Measurements from ENCODE around the gene ZFAND4. TPM values are rescaled to one million over a fixed set of nuclear protein-coding genes. Genes with fewer than 3 reads are reported as not detected.

ZFAND4 gene
- total and polyA plus RNA-seq, 9 of the 15 experiments (the other 6 are each of a cell fraction or from before 2014, with no cell fraction given): 0.42 to 3.0 (median 1.5) TPM

GRCh38 chr10:45569471-45569870 is 103.1 kb downstream of the ZFAND4 start:
- CTCF ChIA-PET (ENCODE audit: low intra/inter-chr PET ratio): no interaction called here
- FAIRE-seq (peak; percentile 74), DNase-seq (ENCODE audit: extremely low read depth in 1 of 4, low spot score in 3 of 4) (no peak), ATAC-seq (no peak)
- Histone ChIP-seq H3K4me2 (ENCODE audit: insufficient read depth, low read length) (no peak overlapping the region), H3K36me3 (ENCODE audit: control insufficient read depth, insufficient read depth, low read length) (no peaks in the 10 kb centered on the region), H3K9me1 (ENCODE audit: control insufficient read depth, insufficient read depth, low read length) (no peaks in the 10 kb centered on the region), H3K27ac (ENCODE audit: extremely low read depth, low read depth, low read length) (no peak overlapping the region), H3K4me3 (no peak overlapping the region), H3K79me2 (ENCODE audit: control insufficient read depth, insufficient read depth, low read length) (peaks cover 12% of the 10 kb centered on the region), H2AFZ (ENCODE audit: low read depth, low read length) (no peak overlapping the region), H4K20me1 (replicated peaks; ENCODE audit: control insufficient read depth, insufficient read depth, low read length) (no peaks in the 10 kb centered on the region), H3K9ac (ENCODE audit: insufficient read depth in 1 of 2, low read depth in 2 of 2, low read length in 2 of 2) (no peak overlapping the region), H3K9me3 (replicated peaks; ENCODE audit: control insufficient read depth, insufficient read depth, low read depth, low read length) (no peaks in the 10 kb centered on the region), H3K27me3 (ENCODE audit: control insufficient read depth in 2 of 2, insufficient read depth in 2 of 2, low read length in 2 of 2) (no peaks in the 10 kb centered on the region), H3K4me1 (replicated peaks in 1 of 2; ENCODE audit: control insufficient read depth in 2 of 2, insufficient read depth in 2 of 2, low read length in 2 of 2) (peaks cover 0 to 3% of the 10 kb centered on the region in 2 experiments; a peak in 1 of 5 replicates)
- POLR2A ChIA-PET: interaction anchor here (1.8 kb wide), 1 partner anchor 11 kb away, joined by 6 read pairs; no protein-coding TSS in a partner anchor
- WGBS (ENCODE audit: insufficient coverage, low coverage, missing lambda C conversion rate): 74% methylated on average over 3 of the region's 3 CpGs
- in situ Hi-C loops (cut with MboI) (no loop called here), intact Hi-C loops (cut with micrococcal nuclease) (loop anchor here (1.0 kb wide), 1 partner anchor 49 kb away; no protein-coding TSS in a partner anchor)
- TF ChIP-seq ZNF175 (CRISPR knock-in tag; IDR thresholded peaks at IDR 0.05; ENCODE audit: low read depth) (no peak), RBM15 (IDR thresholded peaks at IDR 0.05; ENCODE audit: insufficient read depth, low read length) (no peak), LARP7 (IDR thresholded peaks at IDR 0.05) (no peak)
- BruUV-seq (replicated peaks): no TSS peak

DNA sequence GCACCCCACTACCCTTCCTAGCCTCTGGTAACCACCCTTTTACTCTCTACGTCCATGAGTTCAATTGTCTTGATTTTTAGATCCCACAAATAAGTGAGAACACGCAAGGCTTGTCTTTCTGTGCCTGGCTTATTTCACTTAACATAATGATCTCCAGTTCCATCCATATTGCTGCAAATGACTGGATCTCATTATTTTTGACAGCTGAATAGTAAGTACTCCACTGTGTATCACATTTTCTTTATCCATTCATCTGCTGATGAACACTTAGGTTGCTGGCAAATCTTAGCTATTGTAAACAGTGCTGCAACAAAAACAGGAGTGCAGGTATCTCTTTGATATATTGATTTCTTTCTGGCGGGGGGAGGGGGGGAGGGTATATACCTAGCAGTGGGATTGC is 106.2 kb downstream of the ZFAND4 start:
- ATAC-seq (no peak), DNase-seq (ENCODE audit: extremely low read depth in 1 of 4, low spot score in 3 of 4) (no peak), FAIRE-seq (no peak)
- no peaks in the 10 kb centered on the region for H4K20me1 ChIP-seq (replicated peaks; ENCODE audit: control insufficient read depth, insufficient read depth, low read length)
- H3K27ac ChIP-seq (ENCODE audit: extremely low read depth, low read depth, low read length): no peak overlapping the region
- intact Hi-C loops (cut with micrococcal nuclease): no loop called here
- no peaks in the 10 kb centered on the region for H3K9me3 ChIP-seq (replicated peaks; ENCODE audit: control insufficient read depth, insufficient read depth, low read depth, low read length)
- 61% methylated on average over 3 of the region's 3 CpGs for WGBS (ENCODE audit: insufficient coverage, low coverage, missing lambda C conversion rate)
- no peaks in the 10 kb centered on the region for H3K9me1 ChIP-seq (ENCODE audit: control insufficient read depth, insufficient read depth, low read length)
- no peak overlapping the region for H3K4me2 ChIP-seq (ENCODE audit: insufficient read depth, low read length)
- no peak overlapping the region for H2AFZ ChIP-seq (ENCODE audit: low read depth, low read length)
- no peak overlapping the region for H3K9ac ChIP-seq (ENCODE audit: insufficient read depth in 1 of 2, low read depth in 2 of 2, low read length in 2 of 2)
- in situ Hi-C loops (cut with MboI): no loop called here
- ChIA-PET CTCF (ENCODE audit: low intra/inter-chr PET ratio) (no interaction called here), POLR2A (interaction anchor here (0.6 kb wide), 1 partner anchor 93 kb away, joined by 3 read pairs; no protein-coding TSS in a partner anchor)
- H3K4me1 ChIP-seq (replicated peaks in 1 of 2; ENCODE audit: control insufficient read depth in 2 of 2, insufficient read depth in 2 of 2, low read length in 2 of 2): peaks cover 0 to 3% of the 10 kb centered on the region in 2 experiments; a peak in 1 of 5 replicates
- peaks cover 22% of the 10 kb centered on the region; the same call in 2 of the 3 replicates for H3K79me2 ChIP-seq (ENCODE audit: control insufficient read depth, insufficient read depth, low read length)
- BruUV-seq (replicated peaks): no TSS peak
- no peaks in the 10 kb centered on the region for H3K36me3 ChIP-seq (ENCODE audit: control insufficient read depth, insufficient read depth, low read length)
- H3K27me3 ChIP-seq (ENCODE audit: control insufficient read depth in 2 of 2, insufficient read depth in 2 of 2, low read length in 2 of 2): no peaks in the 10 kb centered on the region
- H3K4me3 ChIP-seq: no peak overlapping the region
- TF ChIP-seq MED1 (CRISPR knock-in tag; IDR thresholded peaks at IDR 0.05; ENCODE audit: borderline replicate concordance) (no peak), ATF7 (IDR thresholded peaks at IDR 0.05) (no peak), BRD4 (IDR thresholded peaks at IDR 0.05) (no peak), DACH1 (IDR thresholded peaks at IDR 0.05; ENCODE audit: partially characterized antibody) (no peak), SMAD2 (IDR thresholded peaks at IDR 0.05; ENCODE audit: low read depth, low read length) (no peak)
- TF ChIP-seq, protein P1, sequence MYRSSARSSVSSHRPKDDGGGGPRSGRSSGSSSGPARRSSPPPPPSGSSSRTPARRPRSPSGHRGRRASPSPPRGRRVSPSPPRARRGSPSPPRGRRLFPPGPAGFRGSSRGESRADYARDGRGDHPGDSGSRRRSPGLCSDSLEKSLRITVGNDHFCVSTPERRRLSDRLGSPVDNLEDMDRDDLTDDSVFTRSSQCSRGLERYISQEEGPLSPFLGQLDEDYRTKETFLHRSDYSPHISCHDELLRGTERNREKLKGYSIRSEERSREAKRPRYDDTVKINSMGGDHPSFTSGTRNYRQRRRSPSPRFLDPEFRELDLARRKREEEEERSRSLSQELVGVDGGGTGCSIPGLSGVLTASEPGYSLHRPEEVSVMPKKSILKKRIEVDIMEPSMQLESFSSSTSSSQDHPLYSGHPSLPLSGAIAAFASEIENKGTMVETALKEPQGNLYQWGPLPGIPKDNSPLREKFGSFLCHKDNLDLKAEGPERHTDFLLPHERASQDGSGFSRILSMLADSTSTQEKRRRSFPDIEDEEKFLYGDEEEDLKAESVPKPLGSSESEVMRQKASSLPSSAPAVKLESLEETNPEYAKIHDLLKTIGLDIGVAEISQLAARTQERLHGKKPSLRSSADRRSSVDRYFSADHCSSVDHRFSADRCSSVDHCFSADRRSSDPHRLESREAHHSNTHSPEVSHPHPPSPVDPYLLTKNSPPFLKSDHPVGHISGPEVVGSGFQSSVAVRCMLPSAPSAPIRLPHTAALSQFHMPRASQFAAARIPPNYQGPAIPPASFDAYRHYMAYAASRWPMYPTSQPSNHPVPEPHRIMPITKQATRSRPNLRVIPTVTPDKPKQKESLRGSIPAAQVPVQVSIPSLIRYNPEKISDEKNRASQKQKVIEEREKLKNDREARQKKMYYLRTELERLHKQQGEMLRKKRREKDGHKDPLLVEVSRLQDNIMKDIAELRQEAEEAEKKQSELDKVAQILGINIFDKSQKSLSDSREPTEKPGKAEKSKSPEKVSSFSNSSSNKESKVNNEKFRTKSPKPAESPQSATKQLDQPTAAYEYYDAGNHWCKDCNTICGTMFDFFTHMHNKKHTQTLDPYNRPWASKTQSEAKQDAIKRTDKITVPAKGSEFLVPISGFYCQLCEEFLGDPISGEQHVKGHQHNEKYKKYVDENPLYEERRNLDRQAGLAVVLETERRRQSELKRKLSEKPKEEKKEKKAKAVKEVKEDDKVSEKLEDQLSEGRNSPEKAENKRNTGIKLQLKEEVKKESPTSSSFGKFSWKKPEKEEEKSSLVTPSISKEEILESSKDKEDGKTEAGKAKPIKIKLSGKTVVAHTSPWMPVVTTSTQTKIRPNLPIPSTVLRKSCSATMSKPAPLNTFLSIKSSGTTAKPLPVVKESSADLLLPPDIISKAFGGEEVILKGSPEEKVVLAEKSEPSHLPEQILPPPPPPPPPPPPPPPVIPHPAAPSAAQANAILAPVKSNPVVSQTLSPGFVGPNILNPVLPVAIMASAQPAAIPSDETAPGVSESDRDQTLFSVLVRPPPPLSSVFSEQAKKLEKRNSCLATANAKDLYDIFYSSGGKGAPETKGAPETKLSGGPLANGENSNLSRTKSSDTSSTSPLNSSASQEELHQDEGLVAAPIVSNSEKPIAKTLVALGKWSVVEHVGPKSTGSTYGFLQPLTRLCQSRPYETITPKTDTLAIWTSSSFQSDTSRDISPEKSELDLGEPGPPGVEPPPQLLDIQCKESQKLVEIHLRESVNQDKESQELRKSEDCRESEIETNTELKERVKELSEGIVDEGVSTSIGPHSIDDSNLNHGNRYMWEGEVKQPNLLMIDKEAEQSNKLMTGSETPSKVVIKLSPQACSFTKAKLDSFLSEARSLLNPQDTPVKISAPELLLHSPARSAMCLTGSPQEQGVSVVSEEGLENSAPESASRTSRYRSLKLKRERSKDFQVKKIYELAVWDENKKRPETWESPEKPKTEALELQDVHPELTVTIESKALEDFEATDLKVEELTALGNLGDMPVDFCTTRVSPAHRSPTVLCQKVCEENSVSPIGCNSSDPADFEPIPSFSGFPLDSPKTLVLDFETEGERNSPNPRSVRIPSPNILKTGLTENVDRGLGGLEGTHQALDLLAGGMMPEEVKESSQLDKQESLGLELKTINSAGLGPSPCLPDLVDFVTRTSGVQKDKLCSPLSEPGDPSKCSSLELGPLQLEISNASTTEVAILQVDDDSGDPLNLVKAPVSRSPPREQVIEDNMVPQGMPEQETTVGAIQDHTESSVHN (IDR thresholded peaks at IDR 0.05; ENCODE audit: borderline replicate concordance in 1 of 2, low read depth in 1 of 2): no peak
